ENCODE data around the gene PLN. TPM values are rescaled to one million over a fixed set of nuclear protein-coding genes. Genes with fewer than 3 reads are reported as not detected.

The PLN gene
- total RNA-seq, 1 donor, result 5.2 TPM

GRCh38 chr6:118505656-118506055 is 42.4 kb upstream of the PLN start:
- H3K4me3 ChIP-seq (ENCODE audit: low read depth, low read length), result no peak overlapping the region

GRCh38 chr6:118506071-118506638 is 41.9 kb upstream of the PLN start:
- no peak for TF ChIP-seq CTCF (IDR thresholded peaks at IDR 0.05; ENCODE audit: insufficient read depth, low read depth, low read length)
- H3K4me3 ChIP-seq (ENCODE audit: low read depth, low read length), result no peak overlapping the region
- no peak for DNase-seq (ENCODE audit: low read depth)

More at GRCh38 chr6:118505656-118506055, 42.4 kb upstream of the PLN start:
- no peak for TF ChIP-seq CTCF (IDR thresholded peaks at IDR 0.05; ENCODE audit: insufficient read depth, low read depth, low read length)
- DNase-seq (ENCODE audit: low read depth), result no peak

GRCh38 chr6:118507636-118508035 is 40.5 kb upstream of the PLN start:
- no peak for DNase-seq (ENCODE audit: low read depth)
- TF ChIP-seq CTCF (IDR thresholded peaks at IDR 0.05; ENCODE audit: insufficient read depth, low read depth, low read length), result no peak
- no peak overlapping the region for H3K4me3 ChIP-seq (ENCODE audit: low read depth, low read length)

- H3K4me3 ChIP-seq (ENCODE audit: low read depth, low read length), result no peak overlapping the region
- peak; percentile 41 for DNase-seq (ENCODE audit: low read depth)
- peak; percentile 66 for TF ChIP-seq CTCF (IDR thresholded peaks at IDR 0.05; ENCODE audit: insufficient read depth, low read depth, low read length)
Observed at GRCh38 chr6:118509009-118509617, 39.0 kb upstream of the PLN start.

GRCh38 chr6:118511930-118512715 is 36.0 kb upstream of the PLN start:
- no peak overlapping the region for H3K4me3 ChIP-seq (ENCODE audit: low read depth, low read length)
- no peak for DNase-seq (ENCODE audit: low read depth)
- no peak for TF ChIP-seq CTCF (IDR thresholded peaks at IDR 0.05; ENCODE audit: insufficient read depth, low read depth, low read length)

- no peak for TF ChIP-seq CTCF (IDR thresholded peaks at IDR 0.05; ENCODE audit: insufficient read depth, low read depth, low read length)
- no peak overlapping the region for H3K4me3 ChIP-seq (ENCODE audit: low read depth, low read length)
- no peak for DNase-seq (ENCODE audit: low read depth)
Observed at GRCh38 chr6:118514689-118515088, 33.4 kb upstream of the PLN start.

All from fibroblast of villous mesenchyme (primary cell).